GM21526 (cell line): Measurements from ENCODE around the gene MAPK4.
"Not testable (repeated sequence)": the region's sequence is repeated elsewhere in the genome, so short reads cannot be mapped to it uniquely, and the experiment has no call there.

Experiments used
- ATAC-seq: cut with Tn5 transposase; IDR thresholded peaks from one replicate; pipeline ENCODE4 v1.9.1; 2021; ENCODE audit warnings: moderate library complexity; ENCODE audit not compliant: unreplicated experiment, low FRiP score

Gene MAPK4

DNA sequence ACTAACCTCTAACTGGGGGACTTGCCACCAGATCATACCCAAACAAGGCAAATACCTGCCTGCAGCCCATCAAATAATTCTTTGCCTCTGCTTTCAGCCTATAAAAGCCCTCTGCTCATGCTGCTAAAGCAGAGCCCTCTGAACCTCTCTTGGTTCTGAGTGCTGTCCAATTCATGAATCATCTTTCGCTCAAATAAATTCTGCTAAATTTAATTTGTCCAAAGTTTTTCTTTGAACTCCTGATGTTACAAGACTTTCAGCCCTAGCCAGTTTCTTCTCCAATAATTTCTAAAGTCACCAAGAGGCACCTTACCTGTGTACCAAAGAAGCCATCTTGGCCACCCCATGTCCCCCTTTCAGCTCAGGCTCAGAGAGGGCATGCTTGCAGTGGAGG, 188.0 kb downstream of the MAPK4 start:
- ATAC-seq = no peak

- ATAC-seq = no peak
Observed at GRCh38 chr18:50748243-50749229, 188.6 kb downstream of the MAPK4 start.

DNA sequence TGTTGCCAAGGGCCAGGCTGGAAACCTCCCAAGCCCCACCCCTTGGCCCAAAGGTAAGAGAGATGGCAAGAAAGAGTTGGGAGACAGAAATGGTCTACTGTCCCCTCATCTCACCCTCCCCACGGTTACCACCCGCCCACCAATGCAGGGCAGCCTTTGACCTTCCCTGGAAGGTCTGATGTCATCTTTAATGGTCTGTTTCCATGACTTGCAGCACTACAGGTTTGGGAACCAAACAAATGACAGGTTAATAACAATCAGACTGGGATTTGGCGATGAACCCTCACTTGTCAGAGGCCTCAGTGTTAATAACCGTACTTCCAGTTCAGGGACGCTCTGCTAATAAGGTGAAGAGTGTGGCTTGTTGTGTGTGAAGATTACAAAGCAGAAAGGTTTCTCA, 189.5 kb downstream of the MAPK4 start:
- no peak for ATAC-seq

GRCh38 chr18:50749945-50750344, 190.1 kb downstream of the MAPK4 start:
- no peak for ATAC-seq

GRCh38 chr18:50750546-50750945, 190.7 kb downstream of the MAPK4 start:
- no peak for ATAC-seq

DNA sequence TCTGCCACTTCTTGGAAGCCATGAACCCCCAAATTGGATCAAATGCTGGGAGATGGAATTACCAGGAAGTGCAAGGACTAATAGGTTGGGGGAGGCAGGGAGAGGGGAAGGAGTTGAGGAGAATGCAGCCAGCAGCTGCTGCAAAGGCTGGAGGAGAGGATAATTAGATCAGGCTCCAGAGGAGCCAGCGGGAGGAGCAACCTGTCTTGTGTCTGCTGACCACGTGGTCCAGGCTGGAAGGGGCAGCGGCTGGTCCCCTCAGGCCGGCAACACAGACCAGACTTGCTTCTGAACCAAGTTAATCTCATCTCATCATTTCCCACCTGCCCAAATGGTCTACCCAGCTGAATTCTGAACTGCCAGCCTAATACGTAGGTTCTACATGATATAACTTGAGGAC, 191.6 kb downstream of the MAPK4 start:
- no peak for ATAC-seq

DNA sequence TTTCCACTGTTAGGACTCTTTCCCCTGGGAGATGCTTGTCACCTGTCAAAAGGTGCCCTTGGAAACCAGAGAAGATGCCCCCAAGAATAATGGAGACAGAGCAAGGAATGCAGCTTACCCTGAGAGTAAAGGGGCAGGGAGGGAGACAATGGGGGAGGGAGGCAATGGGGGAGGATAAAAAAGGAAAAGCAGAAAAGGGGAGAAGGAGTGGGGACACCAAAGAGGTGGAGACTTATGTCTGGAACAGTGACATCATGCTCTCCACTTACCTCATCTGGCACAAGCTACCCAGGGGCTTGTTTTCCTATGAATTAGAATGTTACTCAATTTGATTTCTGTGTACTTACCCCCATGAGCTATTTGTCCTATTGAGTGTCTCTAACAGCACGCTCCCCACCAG, 192.1 kb downstream of the MAPK4 start:
- no peak for ATAC-seq

- no peak for ATAC-seq
Observed at GRCh38 chr18:50753311-50753710, 193.4 kb downstream of the MAPK4 start.

- no peak for ATAC-seq
Observed at GRCh38 chr18:50754297-50754696, 194.4 kb downstream of the MAPK4 start.

DNA sequence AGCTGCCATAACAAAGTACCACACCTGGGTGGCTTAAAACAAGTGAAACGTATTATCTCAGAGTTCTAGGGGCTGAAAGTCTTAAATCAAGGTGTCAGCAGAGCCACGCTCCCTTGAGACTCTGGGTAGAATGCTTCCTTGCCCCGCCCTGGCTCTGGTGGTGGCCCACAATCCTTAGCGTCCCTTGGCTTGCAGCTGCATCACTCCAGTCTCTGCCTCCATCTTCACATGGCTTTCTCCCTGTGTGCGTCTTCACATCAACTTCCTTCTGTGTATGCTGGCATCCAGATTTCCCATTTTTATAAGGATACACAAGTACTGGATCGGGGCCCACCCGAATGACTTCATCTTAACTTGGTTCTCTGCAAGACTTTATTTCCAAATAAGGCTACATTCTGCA, 197.5 kb downstream of the MAPK4 start:
- ATAC-seq = no peak

DNA sequence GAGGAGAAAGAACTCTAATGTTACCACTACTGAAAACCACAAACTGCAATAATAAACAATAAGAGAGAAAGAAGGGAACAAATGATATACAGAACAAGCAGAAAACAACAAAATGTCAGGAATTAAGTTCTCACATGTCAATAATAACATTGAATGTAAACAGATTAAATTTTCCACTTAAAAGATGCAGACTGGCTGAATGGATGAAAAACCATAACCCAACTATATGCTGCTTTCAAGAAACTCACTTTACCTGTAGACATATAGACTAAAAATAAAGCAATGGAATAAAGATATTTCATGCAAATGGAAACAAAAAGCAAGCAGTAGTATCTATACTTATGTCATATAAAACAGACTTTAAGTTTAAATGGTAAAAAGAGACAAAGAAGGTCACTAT, 209.6 kb downstream of the MAPK4 start:
- ATAC-seq = no peak

GRCh38 chr18:50775207-50775606, 215.3 kb downstream of the MAPK4 start:
- ATAC-seq = no peak

DNA sequence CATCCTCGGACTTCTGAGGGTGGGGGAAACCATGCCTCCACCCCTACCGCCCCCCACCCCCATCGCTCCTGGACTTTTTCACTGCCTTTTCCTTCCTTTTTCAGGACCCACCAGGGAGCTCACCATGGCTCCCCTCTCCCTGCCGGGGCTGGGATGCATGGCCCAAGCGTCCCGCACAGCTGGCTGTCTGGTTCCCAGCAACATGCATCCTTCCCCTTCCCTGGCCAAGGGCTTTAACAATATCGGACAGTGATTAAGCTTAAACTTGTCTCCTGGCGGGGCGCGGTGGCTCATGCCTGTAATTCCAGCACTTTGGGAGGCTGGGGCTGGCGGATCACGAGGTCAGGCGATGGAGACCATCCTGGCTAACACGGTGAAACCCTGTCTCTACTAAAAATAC, 215.8 kb downstream of the MAPK4 start:
- ATAC-seq = no peak

DNA sequence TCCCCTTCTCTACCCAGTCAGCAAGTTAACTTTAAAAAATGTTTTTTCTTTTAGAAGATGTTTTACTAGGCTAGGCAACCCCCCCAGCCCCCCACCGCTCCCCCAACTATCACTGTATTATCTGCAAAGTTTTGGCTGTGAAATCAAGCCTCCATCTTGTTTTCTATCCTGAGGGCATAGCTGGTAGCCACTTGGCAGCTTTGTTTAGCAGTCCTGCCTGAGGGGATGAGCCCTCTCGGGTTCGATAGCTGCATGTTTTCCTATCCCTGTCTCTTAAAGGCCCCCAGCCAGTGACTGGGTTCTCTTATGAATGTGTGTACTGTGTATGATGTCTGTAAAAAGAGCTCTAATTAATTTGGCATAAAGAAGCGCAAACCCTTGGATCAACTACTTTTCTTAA, 216.5 kb downstream of the MAPK4 start:
- ATAC-seq = no peak

- ATAC-seq = not testable (repeated sequence)
Observed at GRCh38 chr18:50779021-50779420, 219.1 kb downstream of the MAPK4 start.
